Large intestine (tissue), 3 donors: Measurements from ENCODE around the gene PRH1. TPM values are rescaled to one million over a fixed set of nuclear protein-coding genes. Genes with fewer than 3 reads are reported as not detected.
A peak's percentile ranks its signal among the peaks of the same experiment; 100 is the strongest.

ENCODE experiments used
- DNase-seq, 2 donors: peaks; one replicate each; pipeline versions ENCODE4 v3.0.0 to v3.0.0-alpha.2; 2013
- H3K27ac ChIP-seq: one replicate; pipeline ENCODE4 v1.5.1; 2013; ENCODE audit warnings: low read length
- H3K27me3 ChIP-seq: 2 replicates; pipeline ENCODE4 v1.6.1; 2013; ENCODE audit warnings: low read length; ENCODE audit not compliant: control insufficient read depth, insufficient read depth
- H3K36me3 ChIP-seq: 2 replicates; pipeline ENCODE4 v1.6.1; 2013; ENCODE audit warnings: low read length; ENCODE audit not compliant: control insufficient read depth, insufficient read depth
- H3K4me1 ChIP-seq: one replicate; pipeline ENCODE4 v1.6.1; 2013; ENCODE audit warnings: low read length; ENCODE audit not compliant: control insufficient read depth, insufficient read depth
- H3K4me3 ChIP-seq: one replicate; pipeline ENCODE4 v1.5.1; 2013; ENCODE audit warnings: low read length
- H3K9me3 ChIP-seq: one replicate; pipeline ENCODE4 v1.6.1; 2013; ENCODE audit warnings: mild to moderate bottlenecking, low read depth, low read length, moderate library complexity; ENCODE audit not compliant: control insufficient read depth
- WGBS: methylation state at CpG from one replicate; pipeline ENCODE4 v1.1.5; 2013; ENCODE audit warnings: low lambda C conversion rate; ENCODE audit not compliant: insufficient coverage; 5-methylcytosine and 5-hydroxymethylcytosine counted together
- polyA plus RNA-seq: library from polyadenylated mRNA; unstranded; fragments of 120-200 nt; gene quantifications from one replicate; pipeline ENCODE4 v1.2.1, GENCODE V29; 2013

Gene PRH1
- polyA plus RNA-seq, 1 donor, result 7.3 TPM

DNA sequence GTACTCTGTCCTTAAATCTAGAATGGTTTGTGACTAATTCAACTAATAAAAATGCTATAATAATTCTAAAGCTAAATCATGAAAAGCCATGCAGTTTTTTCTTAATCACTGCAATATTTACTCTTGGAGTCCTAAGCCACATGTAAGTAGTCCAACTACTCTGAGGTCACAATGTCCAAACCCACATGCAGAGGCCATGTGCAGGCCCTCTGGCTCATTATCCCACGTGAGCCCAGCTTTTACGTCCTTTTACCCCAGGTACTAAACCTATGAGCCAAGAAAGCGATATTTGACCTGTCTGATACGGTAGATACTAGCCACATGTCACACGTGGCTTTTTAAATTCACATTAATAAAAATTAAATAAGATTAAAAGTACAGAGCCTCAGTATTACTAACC, 12.8 kb upstream of the PRH1 start:
- H3K9me3 ChIP-seq, result no peaks in the 10 kb centered on the region
- DNase-seq, result no peak
- no peaks in the 10 kb centered on the region for H3K36me3 ChIP-seq
- no peak overlapping the region for H3K27ac ChIP-seq
- H3K4me1 ChIP-seq, result peaks cover 7% of the 10 kb centered on the region
- H3K4me3 ChIP-seq, result no peak overlapping the region
- no peaks in the 10 kb centered on the region for H3K27me3 ChIP-seq
- WGBS, result no CpG with 5 or more reads among the region's 5 CpGs

DNA sequence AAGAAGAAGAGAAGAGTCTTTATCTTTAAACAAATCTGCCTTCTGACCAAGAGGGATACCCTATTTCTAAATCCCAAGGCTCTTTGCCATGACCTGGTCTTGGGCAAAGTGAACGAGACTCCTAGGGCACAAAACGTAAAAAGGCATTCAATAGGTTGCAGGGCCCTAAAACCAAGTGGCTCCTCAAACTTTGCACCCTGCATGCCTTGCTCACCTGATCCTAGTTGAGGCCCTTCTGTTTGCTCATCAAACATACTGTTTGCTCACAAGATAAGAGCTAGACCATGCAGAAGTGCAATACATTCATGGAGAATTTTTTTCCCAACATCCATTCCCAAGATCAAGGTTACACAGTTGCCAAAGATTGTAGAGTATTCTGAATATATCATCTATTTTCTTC, 7.9 kb upstream of the PRH1 start:
- no peaks in the 10 kb centered on the region for H3K36me3 ChIP-seq
- no CpG with 5 or more reads among the region's 2 CpGs for WGBS
- no peaks in the 10 kb centered on the region for H3K27me3 ChIP-seq
- peak overlapping the region; percentile 26 for H3K27ac ChIP-seq
- peaks cover 3% of the 10 kb centered on the region for H3K9me3 ChIP-seq
- H3K4me1 ChIP-seq, result peaks cover 18% of the 10 kb centered on the region
- DNase-seq, result peak; percentile 61 to 85
- H3K4me3 ChIP-seq, result no peak overlapping the region

DNA sequence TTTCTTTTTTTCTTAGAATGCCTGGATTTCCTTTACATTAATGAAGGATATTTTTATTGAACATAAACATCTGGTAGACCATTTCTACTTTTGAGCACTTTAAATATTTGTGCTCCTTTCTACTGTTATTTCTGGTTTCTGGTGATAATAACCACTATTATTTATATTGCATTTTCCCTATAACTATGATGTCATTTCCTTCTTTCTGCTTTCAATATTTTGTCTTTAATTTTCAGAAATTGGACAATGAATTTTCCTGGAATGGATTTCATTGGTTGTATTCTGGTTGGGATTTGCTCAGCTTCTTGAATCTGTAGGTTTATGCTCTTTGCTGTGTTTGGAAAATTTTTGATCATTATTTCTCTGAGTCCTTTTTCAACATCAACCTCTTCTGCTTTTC, 5.2 kb upstream of the PRH1 start:
- no peak for DNase-seq
- no peak overlapping the region for H3K4me3 ChIP-seq
- no peak overlapping the region for H3K27ac ChIP-seq
- H3K4me1 ChIP-seq, result peaks cover 18% of the 10 kb centered on the region
- no peaks in the 10 kb centered on the region for H3K27me3 ChIP-seq
- H3K36me3 ChIP-seq, result no peaks in the 10 kb centered on the region
- peaks cover 3% of the 10 kb centered on the region for H3K9me3 ChIP-seq

DNA sequence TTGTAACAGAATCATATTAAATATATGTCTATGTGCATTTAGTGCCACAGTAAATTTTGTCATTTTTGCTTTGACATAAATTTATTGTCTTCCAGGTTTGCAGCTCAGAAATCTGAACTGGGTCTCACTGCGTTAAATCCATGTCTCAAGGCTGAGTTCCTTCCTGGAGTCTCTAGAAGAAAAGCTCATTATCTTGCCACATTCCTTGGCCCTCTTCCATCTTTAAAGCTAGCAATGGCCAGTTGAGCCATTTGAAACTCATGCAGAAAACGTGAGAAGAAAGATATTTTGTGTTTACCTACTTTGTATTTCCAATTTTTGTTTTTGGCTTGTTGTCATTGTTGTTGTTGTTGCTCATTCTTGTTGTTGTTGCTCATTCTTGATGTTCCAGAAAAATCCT, 10.7 kb downstream of the PRH1 start:
- 88% methylated on average over 1 of the region's 2 CpGs for WGBS
- H3K4me3 ChIP-seq, result no peak overlapping the region
- H3K4me1 ChIP-seq, result no peaks in the 10 kb centered on the region
- H3K9me3 ChIP-seq, result no peaks in the 10 kb centered on the region
- peaks cover 8% of the 10 kb centered on the region for H3K36me3 ChIP-seq
- DNase-seq, result no peak
- H3K27me3 ChIP-seq, result no peaks in the 10 kb centered on the region
- no peak overlapping the region for H3K27ac ChIP-seq

DNA sequence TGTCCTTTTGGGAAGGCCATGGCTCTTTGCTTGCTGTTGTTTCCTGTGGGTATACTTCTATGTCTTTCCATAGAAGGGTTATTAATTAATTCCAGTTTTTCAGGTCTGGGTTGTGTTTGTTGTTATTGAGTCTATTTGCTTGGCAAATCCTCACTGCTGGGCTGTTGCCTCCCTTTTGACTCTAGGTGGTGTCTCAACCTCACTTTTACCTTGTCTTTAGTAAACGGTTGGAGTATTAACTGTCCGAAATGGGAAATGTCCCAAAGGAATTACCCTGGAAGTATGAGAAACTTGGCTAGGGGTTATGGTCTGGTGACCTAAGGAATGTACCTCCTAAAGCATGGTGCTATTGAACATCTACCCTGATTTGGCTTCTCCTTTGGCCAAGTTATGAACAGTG, 16.7 kb downstream of the PRH1 start:
- H3K36me3 ChIP-seq, result no peaks in the 10 kb centered on the region
- H3K4me1 ChIP-seq, result no peaks in the 10 kb centered on the region
- no peaks in the 10 kb centered on the region for H3K27me3 ChIP-seq
- WGBS, result 0% methylated on average over 1 of the region's 2 CpGs
- H3K27ac ChIP-seq, result no peak overlapping the region
- DNase-seq, result no peak
- peaks cover 3% of the 10 kb centered on the region for H3K9me3 ChIP-seq
- H3K4me3 ChIP-seq, result no peak overlapping the region

DNA sequence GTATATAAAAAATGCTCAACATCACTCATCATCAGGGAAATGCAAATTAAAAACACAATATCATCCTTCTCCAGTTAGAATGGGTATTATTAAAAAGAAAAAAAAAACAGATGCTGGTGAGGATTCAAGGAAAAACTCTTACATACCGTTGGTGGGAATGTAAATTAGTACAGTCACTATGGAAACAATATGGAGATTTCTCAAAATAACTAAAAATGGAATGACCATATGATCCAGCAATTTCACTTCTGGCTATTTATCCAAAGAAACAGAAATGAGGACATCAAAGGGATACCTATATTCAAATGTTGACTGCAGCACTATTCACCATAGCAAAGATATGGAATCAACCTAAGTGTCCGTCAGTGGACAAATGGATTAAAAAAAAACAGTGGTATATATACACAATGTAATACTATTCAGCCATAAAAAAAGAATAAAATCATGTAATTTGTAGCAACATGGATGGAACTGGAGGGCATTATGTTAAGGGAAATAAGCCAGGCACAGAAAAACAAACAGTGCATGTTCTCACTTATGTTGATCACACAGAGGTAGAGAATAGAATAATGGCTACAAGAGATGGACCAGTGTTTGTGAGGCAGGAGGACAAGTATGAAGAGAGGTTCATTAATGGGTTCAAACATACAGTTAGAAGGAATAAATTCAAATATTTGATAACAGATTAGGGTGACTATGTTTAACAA, 20.4 kb downstream of the PRH1 start:
- no peak for DNase-seq
- 92% methylated on average over 2 of the region's 2 CpGs for WGBS
- Histone ChIP-seq H3K4me1 (no peaks in the 10 kb centered on the region), H3K27ac (no peak overlapping the region), H3K4me3 (no peak overlapping the region), H3K36me3 (no peaks in the 10 kb centered on the region), H3K9me3 (peaks cover 5% of the 10 kb centered on the region), H3K27me3 (no peaks in the 10 kb centered on the region)

DNA sequence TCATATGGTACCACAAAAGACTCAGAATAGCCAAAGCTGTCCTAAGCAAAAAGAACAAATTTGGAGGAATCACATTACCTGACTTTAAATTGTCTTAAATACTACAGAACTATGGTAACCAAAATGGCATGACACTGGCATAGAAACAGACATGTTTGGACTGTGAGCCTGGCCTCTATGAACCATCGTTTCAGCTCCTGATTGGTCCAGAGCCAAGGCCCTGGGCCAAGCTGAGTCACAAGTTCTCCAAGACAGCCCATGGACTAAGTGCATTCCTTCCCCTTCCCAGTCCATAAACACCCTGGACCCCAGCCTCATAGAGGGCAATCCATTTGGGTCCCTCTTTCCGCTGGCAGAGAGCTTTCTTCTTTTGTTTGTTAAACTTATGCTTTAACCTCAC, 22.7 kb downstream of the PRH1 start:
- Histone ChIP-seq H3K27ac (no peak overlapping the region), H3K36me3 (no peaks in the 10 kb centered on the region), H3K4me1 (no peaks in the 10 kb centered on the region), H3K9me3 (peaks cover 13% of the 10 kb centered on the region), H3K4me3 (no peak overlapping the region), H3K27me3 (no peaks in the 10 kb centered on the region)
- no CpG with 5 or more reads among the region's 2 CpGs for WGBS
- no peak for DNase-seq

DNA sequence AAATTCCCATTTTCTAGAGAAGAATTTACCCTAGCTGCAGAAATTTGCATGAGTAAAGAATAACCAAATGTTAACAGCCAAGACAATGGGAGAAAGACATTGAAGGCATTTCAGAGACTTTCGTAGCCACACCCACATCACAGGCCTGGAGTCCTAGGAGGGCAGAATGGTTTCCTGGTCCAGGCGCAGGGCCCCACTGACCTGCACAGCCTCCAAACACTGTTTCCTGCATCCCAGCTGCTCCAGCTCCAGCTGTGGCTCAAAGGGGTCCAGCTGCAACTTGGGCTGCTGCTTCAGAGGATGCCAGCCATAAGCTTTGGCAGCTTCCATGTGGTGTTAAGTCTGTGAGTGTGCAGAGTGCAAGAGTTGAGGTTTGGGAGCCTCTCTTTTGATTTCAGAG, 28.2 kb downstream of the PRH1 start:
- DNase-seq, result no peak
- Histone ChIP-seq H3K36me3 (no peaks in the 10 kb centered on the region), H3K4me1 (no peaks in the 10 kb centered on the region), H3K9me3 (peaks cover 13% of the 10 kb centered on the region), H3K27ac (no peak overlapping the region), H3K4me3 (no peak overlapping the region), H3K27me3 (no peaks in the 10 kb centered on the region)
- WGBS, result no CpG with 5 or more reads among the region's 2 CpGs

DNA sequence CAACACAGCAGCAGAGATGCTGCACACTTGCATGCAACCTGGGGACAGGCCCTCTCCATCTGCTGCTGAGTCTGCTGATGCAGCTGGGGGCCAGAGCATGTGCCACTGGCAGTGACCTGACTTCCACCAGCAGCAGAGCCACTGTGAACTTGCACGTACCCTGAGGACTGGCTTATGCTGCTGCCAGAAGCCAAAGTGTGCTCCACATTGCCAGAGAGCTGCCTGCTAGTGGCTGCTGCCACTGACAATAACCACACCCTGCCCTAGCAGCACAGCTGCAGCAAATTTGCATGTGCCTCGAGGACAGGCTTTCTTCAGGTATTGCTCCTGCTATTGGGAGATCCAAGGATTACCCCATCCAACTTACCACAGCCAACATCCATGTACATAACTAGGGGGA, 30.3 kb downstream of the PRH1 start:
- H3K27ac ChIP-seq, result no peak overlapping the region
- no peaks in the 10 kb centered on the region for H3K4me1 ChIP-seq
- DNase-seq, result no peak
- no peak overlapping the region for H3K4me3 ChIP-seq
- peaks cover 13% of the 10 kb centered on the region for H3K9me3 ChIP-seq
- H3K27me3 ChIP-seq, result no peaks in the 10 kb centered on the region
- WGBS, result no CpG with 5 or more reads among the region's 2 CpGs
- no peaks in the 10 kb centered on the region for H3K36me3 ChIP-seq

DNA sequence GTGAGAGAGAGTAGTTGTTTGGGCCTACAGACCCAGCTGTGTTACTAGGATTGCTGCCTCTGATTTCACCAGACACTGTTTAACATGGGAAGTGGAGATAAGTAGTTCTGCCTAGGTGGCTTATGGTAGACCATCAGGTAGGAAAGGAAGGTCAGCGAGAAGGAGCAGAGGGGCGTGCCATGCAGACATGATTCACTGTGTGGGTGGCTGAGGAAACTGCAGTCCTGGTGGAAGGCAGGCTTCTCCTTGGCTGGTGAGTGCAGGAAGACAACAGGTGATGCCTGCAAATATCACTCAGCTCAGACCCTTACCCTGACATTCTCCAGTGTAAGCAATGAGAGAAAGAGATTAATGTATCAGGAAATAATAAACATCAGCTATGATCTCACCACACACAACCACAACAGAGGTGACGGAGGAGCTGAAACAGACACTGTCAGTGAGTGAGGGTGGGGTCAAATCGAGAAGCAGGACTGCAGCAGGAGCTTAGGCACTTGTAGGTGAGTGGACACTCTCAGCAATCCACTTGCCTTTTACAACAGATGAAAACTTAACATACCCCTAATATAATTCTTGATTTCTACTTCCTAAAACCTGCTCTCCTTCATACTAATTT, 32.7 kb downstream of the PRH1 start:
- Histone ChIP-seq H3K27ac (no peak overlapping the region), H3K36me3 (peaks cover 2% of the 10 kb centered on the region), H3K27me3 (no peaks in the 10 kb centered on the region), H3K9me3 (peaks cover 5% of the 10 kb centered on the region), H3K4me1 (no peaks in the 10 kb centered on the region), H3K4me3 (no peak overlapping the region)
- no CpG with 5 or more reads among the region's 4 CpGs for WGBS
- DNase-seq, result no peak

DNA sequence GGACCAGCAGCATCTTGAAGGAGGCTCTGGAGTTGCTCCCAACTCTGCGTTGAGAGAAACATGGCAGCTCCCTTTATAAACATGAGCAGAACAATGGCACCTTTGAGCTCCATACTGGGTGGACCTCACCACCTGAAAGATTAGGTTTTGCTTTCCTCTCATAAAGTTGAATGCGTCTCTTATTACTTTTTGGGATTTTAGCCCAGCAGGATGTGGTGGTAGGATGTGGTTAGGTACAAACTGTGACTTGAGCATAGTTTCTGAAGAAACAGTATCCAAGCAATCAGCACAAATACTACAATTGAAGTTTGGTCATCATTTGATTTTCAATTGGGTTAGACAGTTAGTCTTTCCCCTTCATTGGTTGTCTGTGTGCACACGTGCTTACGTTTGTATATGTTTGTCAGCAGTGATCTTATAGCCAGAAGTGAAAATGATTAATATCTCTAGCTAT, 34.6 kb downstream of the PRH1 start, which contains the start of gene PRR4:
PRR4 (minus strand) TSS at position 51 of the 454 bp plus-strand sequence; CDS start at position 13, 38 bp downstream.
- Histone ChIP-seq H3K4me3 (no peak within 1 kb of the TSS), H3K27ac (no peak within 1 kb of the TSS), H3K4me1 (no peaks in the 10 kb centered on the region), H3K36me3 (peaks cover 2% of the 10 kb centered on the region), H3K27me3 (no peaks in the 10 kb centered on the region), H3K9me3 (no peaks in the 10 kb centered on the region)
- DNase-seq, result no peak
- WGBS, result no CpG with 5 or more reads among the region's 4 CpGs
